Measurements from ENCODE around the gene KISS1R. TPM values are rescaled to one million over a fixed set of nuclear protein-coding genes. Genes with fewer than 3 reads are reported as not detected.
A peak's percentile ranks its signal among the peaks of the same experiment; 100 is the strongest.

KISS1R gene
- total RNA-seq, 5 donors from 2014 or later (not counting 1 experiment from before 2014, with no cell fraction given), result 1.5 to 4.9 (median 2.8) TPM

GRCh38 chr19:925087-925525 lies 8.0 kb downstream of the KISS1R start:
- peak in 2 of 35 experiments; percentile 47 to 52 for DNase-seq
- peak; percentile 54 to 57 (median 56) for ATAC-seq (replicated peaks in 1 of 4)
- Mint-ChIP-seq H3K9me3 (no peaks in the 10 kb centered on the region), H3K4me3 (peak overlapping the region; percentile 69 to 78 (median 78)), H3K36me3 (no peaks in the 10 kb centered on the region), H3K4me1 (peaks cover 13 to 19% (median 18%) of the 10 kb centered on the region in 3 donors), H3K27ac (peak overlapping the region in 1 of 2 donors; percentile 23), H3K27me3 (no peaks in the 10 kb centered on the region)
- Histone ChIP-seq H3K9me3 (no peaks in the 10 kb centered on the region), H3K27ac (ENCODE audit: low read length) (peak overlapping the region; percentile 65), H3K4me3 (ENCODE audit: control insufficient read depth in 1 of 2, extremely low read depth in 1 of 2, low read length in 1 of 2) (peak overlapping the region; percentile 81 to 82), H3K36me3 (ENCODE audit: control insufficient read depth in 2 of 2, extremely low read depth in 1 of 2, insufficient read depth in 1 of 2, low read length in 1 of 2) (no peaks in the 10 kb centered on the region), H3K4me1 (ENCODE audit: control insufficient read depth in 1 of 2, extremely low read depth in 1 of 2, insufficient read depth in 2 of 2, low read length in 2 of 2) (peaks cover under 1 to 52% of the 10 kb centered on the region in 2 experiments), H3K27me3 (replicated peaks in 1 of 2; ENCODE audit: control insufficient read depth in 2 of 2, extremely low read depth in 1 of 2, insufficient read depth in 2 of 2, low read length in 1 of 2) (no peaks in the 10 kb centered on the region)
- ChIA-PET CTCF (no interaction called here), POLR2A (no interaction called here)
- under 1% methylated on average over 32 of the region's 39 CpGs for WGBS (ENCODE audit: insufficient coverage)

- peak within 1 kb of the TSS; percentile 39 to 66 for H3K27ac Mint-ChIP-seq
- WGBS (ENCODE audit: insufficient coverage), result 0% methylated on average over 63 of the region's 97 CpGs
- H3K4me3 Mint-ChIP-seq, result peak within 1 kb of the TSS; percentile 74 to 78 (median 78)
- ATAC-seq (replicated peaks in 1 of 4), result peak; percentile 73 to 78 (median 77)
- H3K4me1 ChIP-seq (ENCODE audit: control insufficient read depth in 1 of 2, extremely low read depth in 1 of 2, insufficient read depth in 2 of 2, low read length in 2 of 2), result peaks cover 0 to 48% of the 10 kb centered on the region in 2 experiments
- no peaks in the 10 kb centered on the region for H3K36me3 Mint-ChIP-seq
- peak within 1 kb of the TSS; percentile 65 for H3K27ac ChIP-seq (ENCODE audit: low read length)
- H3K27me3 Mint-ChIP-seq, result no peaks in the 10 kb centered on the region
- no peaks in the 10 kb centered on the region for H3K27me3 ChIP-seq (replicated peaks in 1 of 2; ENCODE audit: control insufficient read depth in 2 of 2, extremely low read depth in 1 of 2, insufficient read depth in 2 of 2, low read length in 1 of 2)
- no peaks in the 10 kb centered on the region for H3K9me3 ChIP-seq
- H3K4me1 Mint-ChIP-seq, result peaks cover 14 to 17% (median 17%) of the 10 kb centered on the region in 3 donors
- peak in 32 of 35 experiments; percentile 49 to 83 (median 65) for DNase-seq
- H3K9me3 Mint-ChIP-seq, result no peaks in the 10 kb centered on the region
- H3K36me3 ChIP-seq (ENCODE audit: control insufficient read depth in 2 of 2, extremely low read depth in 1 of 2, insufficient read depth in 1 of 2, low read length in 1 of 2), result no peaks in the 10 kb centered on the region
- CTCF ChIA-PET, result no interaction called here
- POLR2A ChIA-PET, result no interaction called here
- H3K4me3 ChIP-seq (ENCODE audit: control insufficient read depth in 1 of 2, extremely low read depth in 1 of 2, low read length in 1 of 2), result peak within 1 kb of the TSS; percentile 81 to 82
Observed at GRCh38 chr19:925526-926322, 8.6 kb downstream of the KISS1R start, which contains the start of gene ARID3A. TSS of gene ARID3A (plus strand) at chr19:926035. CDS start at chr19:929529, 3,494 bp downstream.

- H3K36me3 Mint-ChIP-seq, result no peaks in the 10 kb centered on the region
- 0% methylated on average over 12 of the region's 21 CpGs for WGBS (ENCODE audit: insufficient coverage)
- ChIA-PET POLR2A (no interaction called here), CTCF (no interaction called here)
- H3K4me1 Mint-ChIP-seq, result peaks cover 15 to 19% (median 17%) of the 10 kb centered on the region in 3 donors
- no peak for DNase-seq
- no peaks in the 10 kb centered on the region for H3K27me3 Mint-ChIP-seq
- no peaks in the 10 kb centered on the region for H3K9me3 Mint-ChIP-seq
- Histone ChIP-seq H3K4me1 (ENCODE audit: control insufficient read depth in 1 of 2, extremely low read depth in 1 of 2, insufficient read depth in 2 of 2, low read length in 2 of 2) (peaks cover 0 to 42% of the 10 kb centered on the region in 2 experiments), H3K27me3 (replicated peaks in 1 of 2; ENCODE audit: control insufficient read depth in 2 of 2, extremely low read depth in 1 of 2, insufficient read depth in 2 of 2, low read length in 1 of 2) (no peaks in the 10 kb centered on the region), H3K27ac (ENCODE audit: low read length) (no peak overlapping the region), H3K36me3 (ENCODE audit: control insufficient read depth in 2 of 2, extremely low read depth in 1 of 2, insufficient read depth in 1 of 2, low read length in 1 of 2) (no peaks in the 10 kb centered on the region), H3K9me3 (no peaks in the 10 kb centered on the region), H3K4me3 (ENCODE audit: control insufficient read depth in 1 of 2, extremely low read depth in 1 of 2, low read length in 1 of 2) (peak overlapping the region; percentile 81 to 82)
- H3K4me3 Mint-ChIP-seq, result peak overlapping the region; percentile 74 to 78 (median 74)
- ATAC-seq (replicated peaks in 1 of 4), result no peak
- H3K27ac Mint-ChIP-seq, result no peak overlapping the region
Observed at GRCh38 chr19:926323-926588, 9.1 kb downstream of the KISS1R start.

GRCh38 chr19:926589-927350 lies 9.6 kb downstream of the KISS1R start:
- under 1% methylated on average over 30 of the region's 52 CpGs for WGBS (ENCODE audit: insufficient coverage)
- Mint-ChIP-seq H3K9me3 (no peaks in the 10 kb centered on the region), H3K4me3 (peak overlapping the region; percentile 74 to 78 (median 75)), H3K27me3 (no peaks in the 10 kb centered on the region), H3K36me3 (no peaks in the 10 kb centered on the region), H3K27ac (peak overlapping the region; percentile 39 to 66), H3K4me1 (peaks cover 10 to 15% (median 14%) of the 10 kb centered on the region in 3 donors)
- peaks cover 0 to 39% of the 10 kb centered on the region in 2 experiments for H3K4me1 ChIP-seq (ENCODE audit: control insufficient read depth in 1 of 2, extremely low read depth in 1 of 2, insufficient read depth in 2 of 2, low read length in 2 of 2)
- DNase-seq (peak in 2 of 35 experiments; percentile 25 to 48), ATAC-seq (replicated peaks in 1 of 4) (no peak)
- ChIA-PET CTCF (no interaction called here), POLR2A (no interaction called here)
- no peaks in the 10 kb centered on the region for H3K36me3 ChIP-seq (ENCODE audit: control insufficient read depth in 2 of 2, extremely low read depth in 1 of 2, insufficient read depth in 1 of 2, low read length in 1 of 2)
- no peak overlapping the region for H3K27ac ChIP-seq (ENCODE audit: low read length)
- H3K4me3 ChIP-seq (ENCODE audit: control insufficient read depth in 1 of 2, extremely low read depth in 1 of 2, low read length in 1 of 2), result peak overlapping the region; percentile 81 to 82
- no peaks in the 10 kb centered on the region for H3K27me3 ChIP-seq (replicated peaks in 1 of 2; ENCODE audit: control insufficient read depth in 2 of 2, extremely low read depth in 1 of 2, insufficient read depth in 2 of 2, low read length in 1 of 2)
- H3K9me3 ChIP-seq, result no peaks in the 10 kb centered on the region

GRCh38 chr19:927351-927779 lies 10.2 kb downstream of the KISS1R start:
- CTCF ChIA-PET, result no interaction called here
- POLR2A ChIA-PET, result no interaction called here

GRCh38 chr19:927780-928401 lies 10.8 kb downstream of the KISS1R start:
- H3K27ac ChIP-seq (ENCODE audit: low read length), result no peak overlapping the region
- H3K4me3 Mint-ChIP-seq, result peak overlapping the region; percentile 13 to 78 (median 49)
- H3K4me3 ChIP-seq (ENCODE audit: control insufficient read depth in 1 of 2, extremely low read depth in 1 of 2, low read length in 1 of 2), result no peak overlapping the region
- no peak for DNase-seq
- no peaks in the 10 kb centered on the region for H3K27me3 Mint-ChIP-seq
- ChIA-PET POLR2A (no interaction called here), CTCF (no interaction called here)
- H3K9me3 ChIP-seq, result no peaks in the 10 kb centered on the region
- peaks cover 7 to 49% of the 10 kb centered on the region in 2 experiments for H3K4me1 ChIP-seq (ENCODE audit: control insufficient read depth in 1 of 2, extremely low read depth in 1 of 2, insufficient read depth in 2 of 2, low read length in 2 of 2)
- H3K9me3 Mint-ChIP-seq, result no peaks in the 10 kb centered on the region
- H3K27me3 ChIP-seq (replicated peaks in 1 of 2; ENCODE audit: control insufficient read depth in 2 of 2, extremely low read depth in 1 of 2, insufficient read depth in 2 of 2, low read length in 1 of 2), result no peaks in the 10 kb centered on the region
- H3K27ac Mint-ChIP-seq, result peak overlapping the region in 1 of 2 donors; percentile 16
- peaks cover 17 to 19% (median 18%) of the 10 kb centered on the region in 3 donors for H3K4me1 Mint-ChIP-seq
- WGBS (ENCODE audit: insufficient coverage), result 98% methylated on average over 6 of the region's 12 CpGs
- H3K36me3 Mint-ChIP-seq, result no peaks in the 10 kb centered on the region
- no peak for ATAC-seq (replicated peaks in 1 of 4)
- no peaks in the 10 kb centered on the region for H3K36me3 ChIP-seq (ENCODE audit: control insufficient read depth in 2 of 2, extremely low read depth in 1 of 2, insufficient read depth in 1 of 2, low read length in 1 of 2)

More at GRCh38 chr19:927351-927779, 10.2 kb downstream of the KISS1R start:
- Histone ChIP-seq H3K4me1 (ENCODE audit: control insufficient read depth in 1 of 2, extremely low read depth in 1 of 2, insufficient read depth in 2 of 2, low read length in 2 of 2) (peaks cover 5 to 44% of the 10 kb centered on the region in 2 experiments), H3K9me3 (no peaks in the 10 kb centered on the region), H3K4me3 (ENCODE audit: control insufficient read depth in 1 of 2, extremely low read depth in 1 of 2, low read length in 1 of 2) (no peak overlapping the region), H3K27me3 (replicated peaks in 1 of 2; ENCODE audit: control insufficient read depth in 2 of 2, extremely low read depth in 1 of 2, insufficient read depth in 2 of 2, low read length in 1 of 2) (no peaks in the 10 kb centered on the region), H3K36me3 (ENCODE audit: control insufficient read depth in 2 of 2, extremely low read depth in 1 of 2, insufficient read depth in 1 of 2, low read length in 1 of 2) (no peaks in the 10 kb centered on the region), H3K27ac (ENCODE audit: low read length) (no peak overlapping the region)
- no peaks in the 10 kb centered on the region for H3K27me3 Mint-ChIP-seq
- DNase-seq (no peak), ATAC-seq (replicated peaks in 1 of 4) (no peak)
- no peak overlapping the region for H3K27ac Mint-ChIP-seq
- H3K9me3 Mint-ChIP-seq, result no peaks in the 10 kb centered on the region
- H3K4me3 Mint-ChIP-seq, result peak overlapping the region in 2 of 3 donors; percentile 49 to 78
- peaks cover 11 to 16% (median 15%) of the 10 kb centered on the region in 3 donors for H3K4me1 Mint-ChIP-seq
- no CpG with 5 or more reads among the region's 15 CpGs for WGBS (ENCODE audit: insufficient coverage)
- no peaks in the 10 kb centered on the region for H3K36me3 Mint-ChIP-seq

Measured in T-cell (primary cell).